ENCODE results near the gene TSC22D4. TPM values are rescaled to one million over a fixed set of nuclear protein-coding genes. Genes with fewer than 3 reads are reported as not detected.
A peak's percentile ranks its signal among the peaks of the same experiment; 100 is the strongest.
"Not testable (repeated sequence)": the region's sequence is repeated elsewhere in the genome, so short reads cannot be mapped to it uniquely, and the experiment has no call there.

Gene TSC22D4
- total and polyA plus RNA-seq, 4 donors = 5.5 to 21.2 (median 11.4) TPM

GRCh38 chr7:100449190-100449795 lies 29.7 kb downstream of the TSC22D4 start:
- no peaks in the 10 kb centered on the region for H3K9me3 ChIP-seq (ENCODE audit: control insufficient read depth in 4 of 4, low read length in 3 of 4)
- no peak overlapping the region for H3K9ac ChIP-seq (ENCODE audit: low read depth in 1 of 2, low read length in 2 of 2)
- H3K4me1 ChIP-seq (ENCODE audit: control insufficient read depth in 4 of 4, insufficient read depth in 4 of 4, low read length in 3 of 4) = peaks cover 8 to 19% (median 12%) of the 10 kb centered on the region in 4 donors
- no peak overlapping the region for H3K4me3 ChIP-seq (ENCODE audit: low read depth in 1 of 3, low read length in 3 of 3)
- no peaks in the 10 kb centered on the region for H3K27me3 ChIP-seq (ENCODE audit: control insufficient read depth in 4 of 4, insufficient read depth in 4 of 4, low read length in 3 of 4)
- H3K36me3 ChIP-seq (ENCODE audit: control insufficient read depth in 4 of 4, insufficient read depth in 3 of 4, low read depth in 1 of 4, low read length in 3 of 4) = no peaks in the 10 kb centered on the region
- peak overlapping the region; percentile 93 to 99 for H3K27ac ChIP-seq (ENCODE audit: low read depth in 1 of 2, low read length in 2 of 2)
- WGBS = 45% methylated on average over 13 of the region's 13 CpGs
- TF ChIP-seq EGR1 (IDR thresholded peaks at IDR 0.05; ENCODE audit: low read depth in 2 of 2) (no peak), MAX (IDR thresholded peaks at IDR 0.05) (no peak), GABPA (IDR thresholded peaks at IDR 0.05 in 1 of 2, conservative IDR thresholded peaks at IDR 0.05 in 1 of 2) (no peak), JUND (IDR thresholded peaks at IDR 0.05) (peak in 1 of 2 donors; percentile 10), HNF4A (conservative IDR thresholded peaks at IDR 0.05) (peak; percentile 56 to 60), RAD21 (IDR thresholded peaks at IDR 0.05) (peak in 1 of 2 donors; percentile 14), CTCF (IDR thresholded peaks at IDR 0.05; ENCODE audit: low read depth, low read length, missing input control) (no peak), SP1 (IDR thresholded peaks at IDR 0.05) (peak; percentile 30), FOXA2 (IDR thresholded peaks at IDR 0.05) (no peak), NR2F2 (IDR thresholded peaks at IDR 0.05) (no peak), REST (IDR thresholded peaks at IDR 0.05) (peak; percentile 52), RXRA (IDR thresholded peaks at IDR 0.05) (peak in 1 of 2 donors; percentile 35), FOXA1 (IDR thresholded peaks at IDR 0.05) (no peak)
- TF ChIP-seq, protein P1, sequence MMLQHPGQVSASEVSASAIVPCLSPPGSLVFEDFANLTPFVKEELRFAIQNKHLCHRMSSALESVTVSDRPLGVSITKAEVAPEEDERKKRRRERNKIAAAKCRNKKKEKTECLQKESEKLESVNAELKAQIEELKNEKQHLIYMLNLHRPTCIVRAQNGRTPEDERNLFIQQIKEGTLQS (IDR thresholded peaks at IDR 0.05) = peak; percentile 58
- TF ChIP-seq, protein P2, sequence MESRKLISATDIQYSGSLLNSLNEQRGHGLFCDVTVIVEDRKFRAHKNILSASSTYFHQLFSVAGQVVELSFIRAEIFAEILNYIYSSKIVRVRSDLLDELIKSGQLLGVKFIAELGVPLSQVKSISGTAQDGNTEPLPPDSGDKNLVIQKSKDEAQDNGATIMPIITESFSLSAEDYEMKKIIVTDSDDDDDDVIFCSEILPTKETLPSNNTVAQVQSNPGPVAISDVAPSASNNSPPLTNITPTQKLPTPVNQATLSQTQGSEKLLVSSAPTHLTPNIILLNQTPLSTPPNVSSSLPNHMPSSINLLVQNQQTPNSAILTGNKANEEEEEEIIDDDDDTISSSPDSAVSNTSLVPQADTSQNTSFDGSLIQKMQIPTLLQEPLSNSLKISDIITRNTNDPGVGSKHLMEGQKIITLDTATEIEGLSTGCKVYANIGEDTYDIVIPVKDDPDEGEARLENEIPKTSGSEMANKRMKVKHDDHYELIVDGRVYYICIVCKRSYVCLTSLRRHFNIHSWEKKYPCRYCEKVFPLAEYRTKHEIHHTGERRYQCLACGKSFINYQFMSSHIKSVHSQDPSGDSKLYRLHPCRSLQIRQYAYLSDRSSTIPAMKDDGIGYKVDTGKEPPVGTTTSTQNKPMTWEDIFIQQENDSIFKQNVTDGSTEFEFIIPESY (IDR thresholded peaks at IDR 0.05) = no peak
- DNase-seq (ENCODE audit: low spot score) = no peak

DNA sequence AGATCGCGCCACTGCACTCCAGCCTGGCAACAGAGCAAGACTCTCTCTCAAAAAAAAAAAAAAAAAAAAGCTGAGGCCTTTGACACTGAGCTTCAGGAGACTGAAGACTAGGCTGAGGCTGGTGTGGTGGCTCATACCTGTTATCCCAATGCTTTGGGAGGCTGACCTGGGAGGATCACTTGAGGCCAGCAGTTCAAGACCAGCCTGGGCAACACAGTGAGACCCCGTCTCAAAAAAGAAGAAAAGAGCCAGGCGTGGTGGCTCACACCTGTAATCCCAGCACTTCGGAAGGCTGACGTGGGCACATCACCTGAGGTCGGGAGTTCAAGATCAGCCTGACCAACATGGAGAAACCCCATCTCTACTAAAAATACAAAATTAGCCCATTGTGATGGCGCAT lies 31.7 kb downstream of the TSC22D4 start:
- H3K4me3 ChIP-seq (ENCODE audit: low read depth in 1 of 3, low read length in 3 of 3); H3K9ac ChIP-seq (ENCODE audit: low read depth in 1 of 2, low read length in 2 of 2); H3K9me3 ChIP-seq (ENCODE audit: control insufficient read depth in 4 of 4, low read length in 3 of 4); DNase-seq (ENCODE audit: low spot score); H3K36me3 ChIP-seq (ENCODE audit: control insufficient read depth in 4 of 4, insufficient read depth in 3 of 4, low read depth in 1 of 4, low read length in 3 of 4); H3K27ac ChIP-seq (ENCODE audit: low read depth in 1 of 2, low read length in 2 of 2); H3K27me3 ChIP-seq (ENCODE audit: control insufficient read depth in 4 of 4, insufficient read depth in 4 of 4, low read length in 3 of 4): not testable (repeated sequence)
- peaks cover 8 to 21% (median 17%) of the 10 kb centered on the region in 4 donors for H3K4me1 ChIP-seq (ENCODE audit: control insufficient read depth in 4 of 4, insufficient read depth in 4 of 4, low read length in 3 of 4)
- WGBS = 98% methylated on average over 8 of the region's 8 CpGs

Measured in liver (tissue), 9 donors.